Rectal smooth muscle tissue (tissue), 1 donor: Measurements from ENCODE around the gene ZNF574.
"Not testable (repeated sequence)": the region's sequence is repeated elsewhere in the genome, so short reads cannot be mapped to it uniquely, and the experiment has no call there.

Experiments used
- H3K27ac ChIP-seq: one replicate; pipeline ENCODE4 v1.7.0; 2013; ENCODE audit warnings: low read depth, low read length, inconsistent platforms
- H3K27me3 ChIP-seq: one replicate; pipeline ENCODE4 v1.7.0; 2013; ENCODE audit warnings: low read length; ENCODE audit not compliant: control insufficient read depth, insufficient read depth
- H3K36me3 ChIP-seq: one replicate; pipeline ENCODE4 v1.7.0; 2013; ENCODE audit warnings: low read length; ENCODE audit not compliant: control insufficient read depth, insufficient read depth
- H3K4me1 ChIP-seq: one replicate; pipeline ENCODE4 v1.7.0; 2013; ENCODE audit warnings: low read length; ENCODE audit not compliant: control insufficient read depth, insufficient read depth
- H3K4me3 ChIP-seq: one replicate; pipeline ENCODE4 v1.7.0; 2013; ENCODE audit warnings: low read length
- H3K9ac ChIP-seq: one replicate; pipeline ENCODE4 v1.7.0; 2013; ENCODE audit warnings: low read length

ZNF574 gene

DNA sequence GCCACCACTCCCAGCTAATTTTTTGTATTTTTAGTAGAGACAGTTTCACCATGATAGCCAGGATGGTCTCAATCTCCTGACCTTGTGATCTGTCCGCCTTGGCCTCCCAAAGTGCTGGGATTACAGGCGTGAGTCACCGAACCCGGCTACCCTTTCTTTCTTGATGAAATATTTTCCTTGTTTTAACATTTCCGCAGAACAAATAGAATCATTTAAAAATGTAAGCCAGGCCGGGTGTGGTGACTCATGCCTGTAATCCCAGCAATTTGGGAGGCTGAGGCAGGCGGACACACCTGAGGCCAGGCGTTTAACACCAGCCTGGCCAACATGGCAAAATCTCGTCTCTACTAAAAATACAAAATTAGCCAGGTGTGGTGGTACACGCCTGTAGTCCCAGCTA, 24.3 kb downstream of the ZNF574 start:
- not testable (repeated sequence) for H3K4me1 ChIP-seq, H3K36me3 ChIP-seq, H3K27ac ChIP-seq, H3K9ac ChIP-seq, H3K4me3 ChIP-seq, H3K27me3 ChIP-seq

GRCh38 chr19:42102877-42103276, 26.9 kb downstream of the ZNF574 start:
- H3K27ac ChIP-seq, result no peak overlapping the region
- H3K27me3 ChIP-seq, result no peaks in the 10 kb centered on the region
- H3K36me3 ChIP-seq, result no peaks in the 10 kb centered on the region
- no peaks in the 10 kb centered on the region for H3K4me1 ChIP-seq
- no peak overlapping the region for H3K4me3 ChIP-seq
- H3K9ac ChIP-seq, result no peak overlapping the region

GRCh38 chr19:42105368-42105767, 29.4 kb downstream of the ZNF574 start:
- H3K27me3 ChIP-seq, result no peaks in the 10 kb centered on the region

GRCh38 chr19:42108527-42109389, 32.8 kb downstream of the ZNF574 start:
- Histone ChIP-seq H3K27ac (no peak overlapping the region), H3K27me3 (no peaks in the 10 kb centered on the region), H3K9ac (no peak overlapping the region), H3K4me1 (no peaks in the 10 kb centered on the region), H3K4me3 (no peak overlapping the region), H3K36me3 (no peaks in the 10 kb centered on the region)

More at GRCh38 chr19:42105368-42105767, 29.4 kb downstream of the ZNF574 start:
- Histone ChIP-seq H3K4me1 (no peaks in the 10 kb centered on the region), H3K36me3 (no peaks in the 10 kb centered on the region), H3K9ac (no peak overlapping the region), H3K4me3 (no peak overlapping the region), H3K27ac (no peak overlapping the region)

DNA sequence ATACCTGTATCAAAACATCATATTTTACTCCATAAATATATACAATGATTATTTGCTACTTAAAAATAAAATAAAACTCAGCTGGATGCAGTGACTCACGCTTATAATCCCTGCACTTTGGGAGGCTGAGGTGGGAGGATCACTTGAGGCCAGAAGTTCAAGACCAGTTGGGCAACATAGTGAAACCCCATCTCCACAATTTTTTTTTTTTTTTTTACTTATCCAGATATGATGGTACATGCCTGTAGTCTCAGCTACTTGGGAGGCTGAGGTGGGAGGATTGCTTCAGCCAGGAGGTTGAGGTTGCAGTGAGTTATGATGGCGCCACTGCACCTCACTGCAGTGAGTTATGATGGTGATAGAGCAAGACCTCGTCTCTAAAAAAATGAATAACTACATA, 33.9 kb downstream of the ZNF574 start:
- Histone ChIP-seq H3K27me3 (no peaks in the 10 kb centered on the region), H3K9ac (no peak overlapping the region), H3K4me1 (no peaks in the 10 kb centered on the region), H3K27ac (no peak overlapping the region), H3K4me3 (no peak overlapping the region), H3K36me3 (no peaks in the 10 kb centered on the region)

DNA sequence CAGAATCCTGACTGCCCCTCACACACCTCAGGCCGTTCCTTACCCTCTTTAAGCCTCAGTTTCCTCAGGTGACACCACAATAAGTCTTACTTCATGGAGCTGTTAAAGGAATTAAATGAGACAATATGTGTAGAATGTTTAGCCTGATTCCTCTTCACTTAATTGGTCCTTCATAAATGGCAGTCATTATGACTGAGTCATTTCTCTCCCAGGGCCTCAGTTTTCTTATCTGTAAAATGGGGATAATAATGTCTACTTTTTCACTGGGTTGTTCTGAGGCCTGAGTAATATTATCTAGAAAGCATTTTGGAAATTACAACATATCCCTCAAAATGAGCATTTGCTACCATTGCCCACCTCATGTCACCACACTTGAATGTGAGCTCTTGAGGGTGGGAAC, 34.7 kb downstream of the ZNF574 start:
- no peak overlapping the region for H3K27ac ChIP-seq
- no peaks in the 10 kb centered on the region for H3K4me1 ChIP-seq
- H3K36me3 ChIP-seq, result no peaks in the 10 kb centered on the region
- no peak overlapping the region for H3K9ac ChIP-seq
- no peak overlapping the region for H3K4me3 ChIP-seq
- no peaks in the 10 kb centered on the region for H3K27me3 ChIP-seq

GRCh38 chr19:42111384-42111783, 35.4 kb downstream of the ZNF574 start:
- no peak overlapping the region for H3K27ac ChIP-seq
- no peaks in the 10 kb centered on the region for H3K36me3 ChIP-seq
- no peaks in the 10 kb centered on the region for H3K27me3 ChIP-seq
- no peaks in the 10 kb centered on the region for H3K4me1 ChIP-seq
- H3K4me3 ChIP-seq, result no peak overlapping the region
- H3K9ac ChIP-seq, result no peak overlapping the region

DNA sequence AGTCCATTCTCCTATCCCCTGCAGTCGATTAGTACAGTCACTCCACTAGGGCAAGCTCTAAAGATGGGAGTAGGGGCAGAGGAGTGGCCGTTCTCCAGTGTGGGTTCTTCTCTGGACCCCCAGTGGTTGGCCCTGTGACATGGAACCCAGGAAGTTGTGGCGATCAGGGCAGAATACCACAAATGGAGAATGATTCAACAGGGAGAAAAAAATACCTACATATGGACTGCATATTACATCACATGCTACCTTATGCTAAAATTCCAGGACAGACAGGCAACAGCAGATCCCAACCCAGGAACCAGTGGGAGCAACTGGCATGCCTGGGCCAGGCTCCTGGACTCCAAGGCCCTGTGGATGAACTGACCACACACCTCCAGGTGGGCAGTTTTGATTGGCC, 35.8 kb downstream of the ZNF574 start:
- Histone ChIP-seq H3K36me3 (no peaks in the 10 kb centered on the region), H3K4me3 (no peak overlapping the region), H3K27ac (no peak overlapping the region), H3K4me1 (no peaks in the 10 kb centered on the region), H3K27me3 (no peaks in the 10 kb centered on the region), H3K9ac (no peak overlapping the region)

GRCh38 chr19:42113641-42114348, 37.8 kb downstream of the ZNF574 start:
- H3K27ac ChIP-seq, result no peak overlapping the region
- H3K9ac ChIP-seq, result no peak overlapping the region
- H3K36me3 ChIP-seq, result no peaks in the 10 kb centered on the region
- no peaks in the 10 kb centered on the region for H3K4me1 ChIP-seq
- H3K27me3 ChIP-seq, result no peaks in the 10 kb centered on the region
- H3K4me3 ChIP-seq, result no peak overlapping the region

DNA sequence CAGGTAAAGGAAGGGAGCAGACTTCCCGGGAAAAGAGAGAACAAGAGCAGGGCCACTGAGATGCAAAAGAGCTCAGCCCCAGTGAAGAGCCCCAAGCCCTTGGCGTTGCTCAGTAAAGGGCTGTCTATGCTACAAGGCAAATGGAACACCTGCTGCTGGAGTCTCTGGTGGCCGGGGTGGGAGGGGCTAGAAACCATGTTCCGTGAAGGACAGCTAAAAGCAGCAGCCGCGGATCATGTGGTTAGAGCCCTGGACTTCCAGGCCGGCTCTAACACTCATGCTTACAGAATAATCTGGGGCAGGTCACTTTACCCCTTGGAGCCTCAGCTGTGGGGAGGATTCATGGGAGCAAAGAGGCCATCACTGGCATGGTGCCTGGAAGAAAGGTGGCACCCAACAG, 38.4 kb downstream of the ZNF574 start:
- Histone ChIP-seq H3K9ac (no peak overlapping the region), H3K36me3 (no peaks in the 10 kb centered on the region), H3K4me3 (no peak overlapping the region), H3K27me3 (no peaks in the 10 kb centered on the region), H3K27ac (no peak overlapping the region), H3K4me1 (no peaks in the 10 kb centered on the region)

- Histone ChIP-seq H3K27me3 (no peaks in the 10 kb centered on the region), H3K27ac (no peak overlapping the region), H3K36me3 (no peaks in the 10 kb centered on the region), H3K4me1 (no peaks in the 10 kb centered on the region), H3K4me3 (no peak overlapping the region), H3K9ac (no peak overlapping the region)
Observed at GRCh38 chr19:42115219-42115618, 39.3 kb downstream of the ZNF574 start.

- Histone ChIP-seq H3K27ac (no peak overlapping the region), H3K4me1 (no peaks in the 10 kb centered on the region), H3K27me3 (no peaks in the 10 kb centered on the region), H3K4me3 (no peak overlapping the region), H3K36me3 (no peaks in the 10 kb centered on the region), H3K9ac (no peak overlapping the region)
Observed at GRCh38 chr19:42115705-42116104, 39.7 kb downstream of the ZNF574 start.
